Caki2 (cell line): Measurements from ENCODE around the gene GSE1. TPM values are rescaled to one million over a fixed set of nuclear protein-coding genes. Genes with fewer than 3 reads are reported as not detected.

Source experiments
- DNase-seq: peaks from one replicate; pipeline ENCODE4 v3.0.0-alpha.2; 2015; ENCODE audit warnings: low read depth
- in situ Hi-C: cut with HindIII; loops from 2 replicates; pipeline ENCODE4 v1.10.0; 2016; ENCODE audit warnings: low sequenced_read_pairs, low pct_unique_long_range_greater_than_20kb, mixed read lengths
- total RNA-seq: library from RNA; depleted of rRNA; stranded (reverse); fragments of >200 nt; shearing (Covaris generic); gene quantifications from 2 replicates; pipeline ENCODE4 v1.2.3, GENCODE V29; 2014; ENCODE audit warnings: low replicate concordance

GSE1 gene
- total RNA-seq, 1 experiment from 2014 or later, result 7.1 TPM

DNA sequence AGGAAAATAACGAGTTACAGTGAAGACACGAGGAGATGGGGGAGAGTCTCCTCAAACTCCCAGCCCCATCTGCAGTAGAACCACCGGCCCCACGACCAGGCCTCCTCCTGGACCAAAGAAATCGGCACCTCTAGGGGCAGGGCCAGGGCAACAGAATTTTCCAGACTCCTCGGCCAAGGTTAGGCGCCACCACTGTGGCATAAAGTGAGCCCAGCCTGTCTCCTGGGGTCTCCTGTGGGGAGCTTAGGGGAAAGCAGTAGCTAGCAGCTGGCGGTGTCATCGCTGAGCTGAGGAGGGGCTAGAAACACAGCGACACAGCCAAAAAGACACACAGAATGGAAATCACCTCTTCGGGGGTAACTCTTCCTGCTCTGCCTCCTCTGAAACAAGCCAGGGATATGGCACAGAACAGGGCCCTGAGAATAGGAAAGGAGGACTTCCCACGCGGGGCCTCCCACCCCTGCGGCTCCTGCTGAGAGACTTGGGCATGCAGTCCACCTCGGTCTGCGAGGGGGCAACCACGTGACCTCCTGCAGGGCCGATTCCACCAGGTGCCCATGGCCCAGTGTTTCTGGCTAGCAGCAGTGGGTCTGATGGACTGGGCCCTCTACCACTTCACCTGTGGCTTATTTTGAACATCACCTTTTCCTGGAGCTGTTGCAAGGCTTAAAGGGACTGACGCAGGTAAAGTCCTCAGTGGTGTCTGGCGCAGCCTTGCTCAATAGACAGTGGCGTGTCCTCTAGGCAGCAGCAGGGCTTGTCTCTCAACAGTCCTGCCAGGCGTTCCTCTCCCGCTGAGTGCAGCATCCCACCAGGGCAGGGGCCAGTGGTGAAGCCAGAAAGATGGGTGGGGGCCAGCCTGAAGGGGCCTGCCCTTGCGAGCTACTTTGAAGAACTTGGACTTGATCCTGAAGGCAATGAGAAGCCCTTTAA, 82.3 kb downstream of the GSE1 start:
- DNase-seq, result no peak
- in situ Hi-C loops, result no loop called here

DNA sequence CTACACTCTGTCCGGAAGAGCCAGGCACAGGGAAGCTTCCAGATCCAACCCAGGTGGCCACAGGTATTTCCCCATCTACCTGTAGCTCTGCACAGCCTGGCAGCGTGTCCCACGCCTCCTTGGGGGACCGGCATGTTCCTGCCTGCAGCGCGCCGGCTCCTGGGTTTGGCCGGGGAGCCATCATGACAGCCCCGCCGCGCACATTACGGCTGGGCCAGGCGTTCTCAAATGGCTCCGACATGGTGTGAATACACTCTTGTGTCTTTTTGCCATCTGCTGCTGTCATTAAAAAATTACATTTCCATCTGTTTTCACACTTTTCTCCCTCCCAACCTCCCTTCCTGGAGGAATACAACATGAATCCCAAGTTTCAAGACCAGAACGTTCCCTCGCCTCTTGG, 83.7 kb downstream of the GSE1 start:
- in situ Hi-C loops, result no loop called here
- no peak for DNase-seq

DNA sequence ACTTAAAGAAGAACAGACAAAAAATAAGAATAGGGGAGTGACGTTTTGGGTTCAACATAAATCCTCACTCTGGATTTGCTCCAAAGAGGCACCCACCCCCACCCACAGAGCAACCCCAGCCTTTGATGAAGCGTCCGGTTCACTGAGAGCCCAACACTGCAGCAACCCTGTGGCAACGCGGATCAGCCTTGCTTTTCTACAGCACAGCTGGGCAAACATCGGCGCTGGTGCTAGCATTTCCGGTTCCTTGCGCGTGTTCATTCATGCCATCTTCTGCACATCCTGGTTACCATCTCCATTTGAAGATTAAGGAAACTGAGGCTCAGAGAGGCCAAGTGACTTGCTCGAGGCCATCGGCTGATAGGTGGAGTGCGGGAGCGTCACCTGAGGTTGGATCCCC, 84.3 kb downstream of the GSE1 start:
- in situ Hi-C loops, result no loop called here

DNA sequence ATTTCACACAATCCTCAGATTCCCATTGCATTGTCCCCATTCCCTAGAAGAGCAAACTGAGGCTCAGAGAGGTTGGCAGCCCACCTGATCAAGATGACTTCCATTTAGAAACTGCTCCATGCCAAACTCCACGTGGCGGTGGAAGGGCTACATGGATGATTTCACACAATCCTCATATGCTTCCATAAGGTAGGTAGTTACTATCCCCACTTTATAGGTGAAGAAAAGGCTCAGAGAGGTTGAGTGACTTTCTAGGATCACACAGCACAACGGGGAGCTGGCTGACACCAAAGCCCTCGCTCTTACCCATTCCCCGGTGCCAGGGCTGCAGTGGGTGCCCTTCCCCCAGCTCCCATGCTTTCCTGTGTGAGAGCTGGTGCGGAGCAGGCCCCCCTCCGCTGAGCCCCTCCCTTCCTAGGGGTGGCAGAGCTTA, 85.4 kb downstream of the GSE1 start:
- no peak for DNase-seq
- in situ Hi-C loops, result no loop called here

More for the DNA sequence above, 84.3 kb downstream of the GSE1 start:
- no peak for DNase-seq

DNA sequence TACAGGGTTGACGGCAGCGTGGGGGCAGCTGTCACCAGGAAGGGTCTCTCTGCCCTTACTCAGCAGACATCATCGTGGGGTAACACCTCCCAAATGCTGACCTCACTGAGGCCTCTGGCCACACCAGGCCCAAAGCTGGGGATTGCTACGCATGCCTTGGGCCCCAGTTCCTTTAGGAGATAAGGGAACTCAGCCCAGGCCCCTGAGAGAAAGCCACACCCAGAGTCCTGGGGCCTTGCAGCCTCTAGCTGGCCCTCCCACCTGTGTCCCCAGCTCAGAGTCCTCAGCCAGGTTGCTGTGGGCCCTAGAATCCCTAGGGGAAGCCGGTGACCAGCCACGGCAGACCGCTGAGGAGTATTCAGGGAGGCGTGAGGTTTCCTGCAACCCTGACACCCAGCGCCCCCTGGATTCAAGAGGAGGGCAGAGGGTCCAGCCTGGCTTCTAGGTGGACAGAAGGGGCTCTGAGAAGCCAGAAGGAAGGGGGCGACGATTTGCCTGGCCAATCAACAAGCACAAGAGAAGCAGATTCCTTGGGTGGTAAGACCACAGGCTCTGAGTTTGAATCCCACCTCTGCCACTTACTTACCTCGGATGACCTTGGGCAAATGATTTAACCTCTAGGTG, 85.9 kb downstream of the GSE1 start:
- in situ Hi-C loops, result no loop called here
- no peak for DNase-seq

DNA sequence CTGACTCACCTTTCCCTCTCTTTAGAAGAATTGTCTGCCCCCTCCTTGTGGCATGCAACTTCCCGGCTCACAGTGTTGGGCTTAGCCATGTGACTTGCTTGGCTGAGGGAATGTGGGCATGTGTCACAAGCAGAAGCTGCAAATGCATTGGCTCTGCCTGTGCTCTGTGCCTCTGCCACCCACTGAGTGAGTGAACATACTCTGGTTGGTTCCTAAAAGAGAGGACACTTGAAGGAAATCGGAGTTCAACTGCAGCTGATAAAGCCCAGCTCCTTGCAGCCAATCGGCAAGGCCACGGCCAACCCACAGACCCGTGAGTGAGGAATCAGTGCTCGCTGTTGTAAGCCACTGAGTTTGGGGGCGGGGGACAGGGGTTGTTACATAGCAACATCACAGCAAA, 86.5 kb downstream of the GSE1 start:
- in situ Hi-C loops, result no loop called here
- DNase-seq, result peak; percentile 40

DNA sequence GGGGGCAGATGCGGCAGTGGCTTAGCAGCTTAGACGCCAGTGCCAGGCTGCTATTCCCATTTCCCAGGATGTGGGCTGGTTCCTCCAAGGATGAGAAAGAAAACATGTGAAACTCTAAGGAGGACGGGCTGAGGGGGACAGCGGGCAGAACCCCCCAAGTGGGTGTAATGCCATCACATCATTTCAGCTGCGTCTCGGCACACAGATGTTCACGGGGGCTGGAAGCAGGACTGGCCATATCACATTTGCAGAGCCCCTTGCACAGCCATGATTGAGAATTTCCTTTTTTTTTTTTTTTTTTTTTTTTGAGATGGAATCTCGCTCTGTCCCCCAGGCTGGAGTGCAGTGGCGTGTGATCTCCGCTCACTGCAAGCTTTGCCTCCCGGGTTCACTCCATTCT, 90.9 kb downstream of the GSE1 start:
- DNase-seq, result no peak
- in situ Hi-C loops, result no loop called here

DNA sequence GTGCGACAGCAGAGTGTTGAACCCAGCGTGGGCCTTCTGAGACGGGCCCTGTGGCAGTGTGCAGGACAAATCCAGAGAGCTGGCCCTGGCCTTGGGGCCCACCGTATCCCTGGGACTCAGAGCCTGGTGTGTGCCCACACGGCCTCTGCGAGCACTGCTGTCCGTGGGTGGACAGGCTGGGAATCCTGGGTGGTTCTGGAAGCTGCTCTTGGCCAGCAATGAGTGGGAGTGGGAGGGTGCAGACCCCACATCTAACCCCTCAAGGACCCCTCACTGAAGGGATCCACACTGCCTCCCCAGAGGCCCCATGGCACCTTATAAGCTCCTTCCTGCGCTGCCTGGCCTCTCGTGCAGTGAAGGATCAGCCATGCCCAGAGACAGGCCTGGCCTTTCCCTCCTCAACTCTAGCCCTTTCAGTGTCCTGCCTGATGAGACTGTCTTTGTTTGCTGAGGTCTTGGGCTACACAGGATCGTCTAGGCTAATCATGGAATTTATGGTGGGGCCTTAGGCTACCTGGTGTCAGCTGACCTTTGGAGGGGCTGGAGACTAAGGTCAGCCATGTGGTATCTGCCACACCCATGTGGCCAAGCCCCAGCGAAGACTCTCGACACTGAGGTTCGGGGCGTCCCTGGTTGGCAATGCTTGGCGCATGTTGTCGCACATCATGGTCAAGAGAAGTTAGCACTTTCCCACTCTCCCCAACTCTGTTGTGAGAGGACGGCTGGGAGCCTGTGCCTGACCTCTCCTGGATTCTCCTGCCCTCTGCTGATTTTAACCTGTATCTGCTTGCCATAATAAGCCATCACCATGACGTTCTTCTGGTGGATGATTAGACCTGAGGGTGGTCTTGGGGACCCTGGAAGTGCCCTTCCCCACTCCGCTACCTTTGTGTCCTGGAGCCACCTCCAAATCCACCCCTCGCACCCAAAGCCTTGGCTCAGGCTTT, 92.1 kb downstream of the GSE1 start:
- in situ Hi-C loops, result no loop called here
- DNase-seq, result no peak

DNA sequence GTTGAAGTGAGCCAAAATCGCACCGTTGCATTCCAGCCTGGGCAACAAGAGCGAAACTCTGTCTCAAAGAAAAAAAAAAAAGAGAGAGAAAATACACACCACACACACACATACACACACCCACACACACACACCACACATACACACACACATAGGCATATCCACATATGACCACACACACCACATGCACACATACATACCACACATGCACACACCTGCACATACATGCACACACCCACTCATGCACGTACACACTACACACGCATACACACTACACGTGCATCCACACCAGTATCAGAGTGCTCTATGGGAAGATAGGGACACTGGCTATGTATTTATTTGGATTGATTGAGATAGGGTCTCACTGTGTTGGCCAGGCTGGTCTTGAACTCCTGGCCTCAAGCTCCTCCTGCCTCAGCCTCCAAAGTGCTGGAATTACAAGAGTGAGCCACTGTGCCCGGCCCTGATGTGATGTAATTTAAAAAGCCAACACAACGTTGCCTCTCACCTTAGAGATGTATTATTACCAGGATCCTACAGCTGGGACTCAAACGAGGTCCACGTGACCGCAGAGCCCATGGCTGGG, 93.4 kb downstream of the GSE1 start:
- no peak for DNase-seq
- in situ Hi-C loops, result no loop called here

DNA sequence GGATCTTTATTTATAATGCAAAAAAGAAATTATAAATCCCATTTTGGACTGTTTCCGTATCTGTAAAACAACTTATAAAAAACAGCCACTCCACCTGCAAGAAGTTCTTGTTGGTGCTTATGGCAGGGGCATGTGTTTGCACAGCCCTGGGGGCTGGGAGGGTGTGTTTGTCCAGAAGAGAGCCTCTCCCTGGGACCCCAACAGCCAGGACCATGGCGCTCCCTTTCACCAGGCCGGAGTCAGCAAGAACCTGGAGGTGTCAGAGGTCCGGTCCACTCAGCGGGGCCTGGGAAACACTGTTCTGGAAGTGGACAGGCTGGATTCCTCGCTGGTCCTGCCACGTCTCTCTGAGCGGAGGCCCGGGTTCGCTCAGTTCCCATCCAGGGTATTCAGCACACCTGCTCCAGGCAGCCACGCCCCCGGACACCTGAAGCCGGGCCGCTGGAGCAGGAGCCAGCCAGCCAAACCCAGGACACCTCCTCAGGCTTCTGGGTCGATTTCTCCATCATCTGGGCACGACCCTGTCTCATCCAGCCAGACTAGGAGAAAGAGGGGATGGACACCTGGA, 94.5 kb downstream of the GSE1 start:
- no peak for DNase-seq
- in situ Hi-C loops, result no loop called here

DNA sequence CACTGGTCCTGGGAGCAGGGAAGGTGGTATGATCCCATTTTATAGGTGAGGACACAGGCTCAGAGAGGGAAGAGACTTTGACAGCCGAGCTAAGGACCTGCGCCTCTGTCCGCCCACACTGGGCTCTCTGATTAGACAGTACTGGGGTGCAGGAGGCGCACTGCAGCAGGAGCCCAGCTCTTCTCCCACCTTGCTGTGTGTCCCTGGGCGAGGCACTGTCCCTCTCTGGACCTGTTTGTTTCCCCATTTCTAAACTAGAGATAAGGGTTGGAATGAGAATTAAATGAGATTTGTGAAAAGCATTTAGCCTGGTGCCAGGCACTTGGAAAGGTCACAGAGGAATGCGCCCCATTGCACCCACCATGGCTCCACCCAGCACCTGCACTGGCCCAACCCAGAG, 95.2 kb downstream of the GSE1 start:
- in situ Hi-C loops, result no loop called here
- DNase-seq, result no peak

DNA sequence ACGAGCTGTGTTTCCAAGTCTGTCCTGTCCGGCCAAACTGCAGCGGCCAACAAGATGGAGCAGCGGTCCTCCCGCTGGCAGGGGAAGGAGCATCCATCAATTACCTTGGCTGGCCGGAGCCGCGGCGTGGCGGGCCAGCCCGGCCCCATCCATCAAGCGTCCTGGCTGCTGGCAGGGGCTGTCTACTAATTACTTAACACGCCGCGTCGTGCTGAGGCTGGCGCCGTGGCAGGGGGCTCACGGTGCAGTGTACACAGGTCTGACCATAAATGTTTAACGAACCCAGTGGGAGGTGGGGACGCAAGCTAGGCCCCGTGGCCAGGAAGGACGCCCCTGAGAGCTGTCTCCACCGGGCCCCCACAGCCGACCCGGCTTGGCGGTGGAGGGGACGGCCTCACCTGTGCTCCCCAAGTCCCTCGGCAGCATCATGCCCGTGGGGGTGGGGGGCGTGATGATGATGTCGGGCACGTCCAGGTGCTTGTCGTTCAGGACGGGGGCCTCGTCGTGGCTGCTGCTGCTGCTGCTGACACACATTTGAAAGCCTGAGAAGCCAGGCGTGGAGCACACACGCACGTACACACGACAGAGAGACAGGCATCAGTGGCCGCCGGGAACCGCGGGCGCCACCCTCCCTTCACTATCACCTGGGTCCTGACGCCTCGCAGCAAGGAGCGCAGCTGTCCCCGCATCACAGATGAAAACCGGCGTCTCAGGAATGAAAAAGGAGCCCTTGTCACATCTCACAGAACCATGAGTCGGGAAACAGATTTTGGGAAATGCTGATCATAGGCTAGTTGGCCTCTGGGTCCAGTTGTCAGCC, 96.9 kb downstream of the GSE1 start:
- no peak for DNase-seq
- in situ Hi-C loops, result no loop called here

DNA sequence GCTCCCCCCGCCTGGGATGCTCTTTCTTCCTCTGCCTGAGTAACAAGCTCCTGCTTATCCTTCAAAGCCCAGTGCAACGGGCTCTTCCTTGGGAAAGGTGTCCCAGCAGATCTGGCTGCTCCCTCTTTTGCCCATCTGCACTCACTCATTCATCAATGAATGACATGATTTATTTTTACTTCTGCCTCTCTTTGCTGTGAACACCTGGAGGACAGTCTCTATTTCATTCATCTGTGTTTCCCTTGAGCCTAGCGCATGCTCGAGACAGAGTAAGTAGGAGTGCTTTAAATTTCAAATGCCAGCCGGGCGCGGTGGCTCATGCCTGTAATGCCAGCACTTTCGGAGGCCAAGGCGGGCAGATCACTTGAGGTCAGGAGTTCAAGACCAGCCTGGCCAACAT, 97.6 kb downstream of the GSE1 start:
- in situ Hi-C loops, result no loop called here
- DNase-seq, result no peak

DNA sequence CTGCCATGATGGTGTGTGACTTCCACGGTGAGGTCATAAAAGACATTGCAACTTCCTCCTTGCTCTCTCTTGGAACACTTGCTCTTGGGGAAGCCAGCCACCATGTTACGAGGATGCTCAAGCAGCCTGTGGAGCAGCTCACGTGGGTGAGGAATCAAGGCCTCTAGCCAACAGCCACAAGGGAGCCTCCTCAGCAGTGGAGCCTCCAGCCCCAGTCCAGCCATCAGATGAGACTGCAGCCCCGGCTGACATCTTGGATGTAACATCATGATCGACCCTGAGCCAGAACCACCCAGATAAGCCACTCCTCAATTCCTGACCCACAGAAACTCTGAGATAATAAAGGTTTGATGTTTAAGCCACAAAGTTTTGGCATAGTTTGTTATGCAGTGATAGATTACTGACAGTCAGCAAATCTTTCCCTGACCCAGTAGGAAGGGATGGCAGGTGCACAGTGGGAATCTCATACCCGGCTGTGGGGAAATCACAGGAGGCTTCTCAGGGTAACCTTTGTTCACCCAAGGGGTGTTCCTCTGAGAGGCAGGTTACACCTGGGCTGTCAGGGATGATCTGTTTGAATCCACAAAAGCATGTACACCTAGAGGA, 99.0 kb downstream of the GSE1 start:
- in situ Hi-C loops, result no loop called here
- DNase-seq, result no peak

DNA sequence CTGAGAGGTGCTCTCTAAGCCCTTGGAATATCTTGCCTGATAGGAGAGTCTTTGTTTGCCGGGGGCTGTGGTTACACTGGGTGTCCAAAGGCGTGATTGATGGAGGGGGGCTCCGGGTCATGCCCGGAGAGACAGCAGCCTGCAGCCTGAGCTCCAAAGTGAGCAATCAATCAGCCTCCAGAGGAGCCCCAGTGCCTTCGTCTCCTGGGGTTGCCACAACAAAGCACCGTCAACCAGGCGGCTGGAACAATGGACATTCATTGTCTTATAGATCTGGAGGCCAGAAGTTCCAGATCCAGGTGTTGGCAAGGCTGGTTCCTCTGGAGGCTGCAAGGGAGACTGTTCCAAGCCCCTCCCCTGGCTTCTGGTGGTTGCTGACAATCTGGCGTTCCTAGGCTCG, 99.7 kb downstream of the GSE1 start:
- no peak for DNase-seq
- in situ Hi-C loops, result no loop called here

DNA sequence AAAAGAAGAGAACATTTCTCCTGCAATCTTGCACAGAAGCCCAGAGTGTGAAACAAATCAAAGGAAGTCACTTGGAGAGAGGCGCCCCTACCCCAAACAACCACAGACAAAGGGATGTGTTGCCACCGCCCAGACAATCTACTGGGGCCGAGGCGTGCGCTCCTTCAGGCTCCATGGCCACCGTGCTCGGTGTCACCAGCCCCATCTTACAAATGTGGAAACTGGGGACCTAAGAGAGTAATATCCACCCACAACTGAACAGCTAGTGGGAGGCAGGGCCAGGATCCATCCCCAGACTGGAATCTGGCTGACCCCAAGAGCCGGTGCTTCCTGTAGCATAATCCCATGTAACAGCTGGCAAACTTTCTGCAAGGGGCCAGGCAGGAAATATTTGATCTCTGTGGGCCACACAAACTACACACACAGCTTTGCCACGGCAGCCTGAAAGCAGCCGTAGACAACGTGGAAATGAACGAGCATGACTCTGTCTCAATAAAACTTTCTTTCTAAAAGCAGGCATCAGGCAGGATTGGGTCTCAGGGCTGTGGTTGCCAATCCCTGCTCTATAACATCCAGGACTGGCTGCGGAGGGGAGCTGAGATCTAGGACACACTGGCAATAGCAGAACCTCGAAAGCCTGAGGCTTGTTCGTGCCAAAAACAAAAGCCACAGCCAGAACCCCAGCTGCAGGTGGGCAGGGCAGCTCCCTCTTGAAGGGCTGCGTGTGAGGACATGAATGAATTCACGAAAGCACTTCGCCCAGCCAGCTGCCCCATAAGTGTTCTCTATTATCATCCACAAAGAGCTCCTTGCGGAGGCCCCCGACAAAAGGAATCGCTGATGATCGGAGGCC, 102.3 kb downstream of the GSE1 start:
- in situ Hi-C loops, result no loop called here
- no peak for DNase-seq
